CD8-positive, alpha-beta memory T cell (primary cell): Measurements from ENCODE around the gene IZUMO2. TPM values are rescaled to one million over a fixed set of nuclear protein-coding genes. Genes with fewer than 3 reads are reported as not detected.

ENCODE experiments used
- CTCF ChIA-PET: fragments of 350-600 bp; sonication (Branson Sonifier 250); formaldehyde crosslinking; loops from one replicate; lab custom pipeline; 2021; ENCODE audit warnings: antibody characterized with exemption; lab: Charles Lee
- POLR2A ChIA-PET: fragments of 350-600 bp; sonication (Branson Sonifier 250); formaldehyde crosslinking; loops from one replicate; lab custom pipeline; 2021; ENCODE audit warnings: antibody characterized with exemption; lab: Charles Lee
- DNase-seq, 5 donors: peaks; one replicate each; pipeline versions ENCODE4 v3.0.0 to v3.0.0-alpha.2; 2020 to 2022; ENCODE audit warnings: mixed read lengths in 1 of 5
- H3K27ac ChIP-seq: one replicate; pipeline ENCODE4 v1.7.0; 2013; ENCODE audit warnings: low read depth, mild to moderate bottlenecking, low read length, moderate library complexity
- H3K27me3 ChIP-seq: 2 replicates; pipeline ENCODE4 v1.7.0; 2013; ENCODE audit warnings: low read length, mild to moderate bottlenecking; ENCODE audit not compliant: insufficient read depth, poor library complexity, severe bottlenecking
- H3K36me3 ChIP-seq: 2 replicates; pipeline ENCODE4 v1.7.0; 2013; ENCODE audit warnings: mild to moderate bottlenecking, low read length, moderate library complexity; ENCODE audit not compliant: insufficient read depth
- H3K4me1 ChIP-seq: 2 replicates; pipeline ENCODE4 v1.7.0; 2013; ENCODE audit warnings: mild to moderate bottlenecking, low read length, moderate library complexity; ENCODE audit not compliant: insufficient read depth
- H3K4me3 ChIP-seq: 2 replicates; pipeline ENCODE4 v1.7.0; 2013; ENCODE audit warnings: mild to moderate bottlenecking, low read length
- H3K9me3 ChIP-seq: 2 replicates; pipeline ENCODE4 v1.7.0; 2013; ENCODE audit warnings: mild to moderate bottlenecking, low read length
- H3K27ac Mint-ChIP-seq, 8 donors: one replicate each; pipeline ENCODE4 v1.8.0; 2020 to 2021; ENCODE audit warnings: mixed read lengths in 8 of 8, mild to moderate bottlenecking in 6 of 8, inconsistent platforms in 3 of 8, moderate library complexity in 3 of 8
- H3K27me3 Mint-ChIP-seq, 2 donors: one replicate each; pipeline ENCODE4 v1.8.0; 2020 to 2021; ENCODE audit warnings: mixed read lengths in 2 of 2, mild to moderate bottlenecking in 1 of 2, moderate library complexity in 1 of 2
- H3K36me3 Mint-ChIP-seq, 3 donors: one replicate each; pipeline ENCODE4 v1.8.0; 2020 to 2021; ENCODE audit warnings: mixed read lengths in 3 of 3, inconsistent platforms in 1 of 3, mild to moderate bottlenecking in 1 of 3
- H3K4me1 Mint-ChIP-seq, 3 donors: one replicate each; pipeline ENCODE4 v1.8.0; 2020 to 2021; ENCODE audit warnings: mixed read lengths in 3 of 3, inconsistent platforms in 1 of 3, mild to moderate bottlenecking in 1 of 3
- H3K4me3 Mint-ChIP-seq, 7 donors: one replicate each; pipeline ENCODE4 v1.8.0; 2020 to 2021; ENCODE audit warnings: mixed read lengths in 7 of 7, mild to moderate bottlenecking in 6 of 7, moderate library complexity in 4 of 7, inconsistent platforms in 2 of 7
- H3K9me3 Mint-ChIP-seq, 5 donors: one replicate each; pipeline ENCODE4 v1.8.0; 2020 to 2022; ENCODE audit warnings: mixed read lengths in 5 of 5, mild to moderate bottlenecking in 3 of 5, moderate library complexity in 2 of 5, inconsistent platforms in 1 of 5
- polyA plus RNA-seq: library from polyadenylated mRNA; unstranded; fragments of 300-500 nt; fragmentation: Illumina TruSeq; gene quantifications from one replicate; pipeline ENCODE4 v1.2.3, GENCODE V29; 2021
- total RNA-seq, 2 experiments: library from RNA; stranded (reverse); gene quantifications; one replicate each; pipeline ENCODE4 v1.2.3, GENCODE V29; 2021

The IZUMO2 gene
- total and polyA plus RNA-seq, 3 experiments from 2014 or later = not detected

DNA sequence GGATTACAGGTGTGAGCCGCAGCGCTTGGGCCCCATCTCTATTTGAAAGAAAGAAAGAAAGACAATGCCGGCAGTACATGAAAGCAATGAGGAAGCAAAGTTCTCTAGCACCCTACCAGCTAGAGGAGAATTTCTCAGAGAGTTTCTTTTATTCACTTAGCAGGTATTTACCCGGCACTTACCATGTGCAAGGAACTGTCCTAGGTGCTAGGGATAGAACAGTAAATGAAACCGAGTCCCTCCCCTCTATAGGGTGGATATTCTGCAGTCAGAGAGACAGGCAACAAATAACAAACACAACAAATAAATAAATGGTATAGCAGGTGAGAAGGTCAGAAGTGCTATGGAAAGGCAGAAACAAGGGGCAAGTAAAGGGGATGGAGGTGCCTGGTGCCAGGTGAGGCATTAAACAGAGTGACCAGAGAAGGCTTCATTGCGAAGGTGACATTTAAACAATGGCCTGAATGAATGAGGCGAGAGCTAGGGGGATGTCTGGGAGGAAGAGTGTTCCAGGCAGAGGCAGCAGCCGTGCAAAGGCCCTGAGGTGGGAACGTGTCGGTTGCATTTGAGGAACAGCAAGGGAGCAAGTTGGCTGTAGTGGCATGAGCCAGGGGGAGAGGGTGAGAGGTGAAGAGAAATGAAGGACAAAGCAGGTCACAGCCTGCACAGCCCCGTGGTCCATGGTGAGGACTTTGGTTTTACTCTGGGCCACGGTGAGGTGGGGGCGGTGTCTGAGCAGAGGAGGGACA lies 29.6 kb upstream of the IZUMO2 start:
- no peak overlapping the region for H3K4me3 ChIP-seq
- Mint-ChIP-seq H3K4me3 (no peak overlapping the region), H3K36me3 (peaks cover 0 to 6% (median 2%) of the 10 kb centered on the region in 3 donors), H3K27ac (no peak overlapping the region), H3K4me1 (no peaks in the 10 kb centered on the region), H3K27me3 (peaks cover 25 to 42% of the 10 kb centered on the region in 2 donors), H3K9me3 (peaks cover 0 to 3% (median 2%) of the 10 kb centered on the region in 5 donors)
- no peaks in the 10 kb centered on the region for H3K9me3 ChIP-seq
- H3K27me3 ChIP-seq = no peaks in the 10 kb centered on the region
- no peak for DNase-seq
- H3K4me1 ChIP-seq = no peaks in the 10 kb centered on the region
- ChIA-PET POLR2A (no interaction called here), CTCF (no interaction called here)
- H3K27ac ChIP-seq = no peak overlapping the region
- H3K36me3 ChIP-seq = no peaks in the 10 kb centered on the region

DNA sequence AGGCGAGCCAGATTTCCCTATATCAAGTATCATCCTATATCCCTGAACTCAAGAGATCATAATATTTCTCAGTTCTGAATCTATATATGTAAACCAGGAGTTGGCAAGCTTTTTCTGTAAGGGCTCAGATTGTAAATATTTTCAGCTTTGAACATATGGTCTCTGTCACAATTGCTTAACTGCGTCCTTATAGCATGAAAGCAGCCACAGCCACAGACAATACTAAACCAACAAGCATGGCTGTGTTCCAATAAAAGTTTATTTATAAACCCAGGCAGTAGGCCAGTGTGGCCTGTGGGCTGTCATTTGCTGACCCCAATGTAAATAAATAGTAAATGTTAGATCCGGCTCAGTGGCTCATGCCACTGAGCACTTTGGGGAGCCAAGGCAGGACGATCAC lies 28.1 kb upstream of the IZUMO2 start:
- POLR2A ChIA-PET = no interaction called here
- Histone ChIP-seq H3K9me3 (no peaks in the 10 kb centered on the region), H3K4me1 (no peaks in the 10 kb centered on the region), H3K27ac (no peak overlapping the region), H3K4me3 (no peak overlapping the region), H3K27me3 (no peaks in the 10 kb centered on the region), H3K36me3 (no peaks in the 10 kb centered on the region)
- DNase-seq = no peak
- Mint-ChIP-seq H3K4me1 (no peaks in the 10 kb centered on the region), H3K27ac (no peak overlapping the region), H3K9me3 (peaks cover 0 to 5% (median 0%) of the 10 kb centered on the region in 5 donors), H3K4me3 (no peak overlapping the region), H3K27me3 (peaks cover 24 to 31% of the 10 kb centered on the region in 2 donors), H3K36me3 (peaks cover 0 to 6% (median 2%) of the 10 kb centered on the region in 3 donors)
- CTCF ChIA-PET = no interaction called here

DNA sequence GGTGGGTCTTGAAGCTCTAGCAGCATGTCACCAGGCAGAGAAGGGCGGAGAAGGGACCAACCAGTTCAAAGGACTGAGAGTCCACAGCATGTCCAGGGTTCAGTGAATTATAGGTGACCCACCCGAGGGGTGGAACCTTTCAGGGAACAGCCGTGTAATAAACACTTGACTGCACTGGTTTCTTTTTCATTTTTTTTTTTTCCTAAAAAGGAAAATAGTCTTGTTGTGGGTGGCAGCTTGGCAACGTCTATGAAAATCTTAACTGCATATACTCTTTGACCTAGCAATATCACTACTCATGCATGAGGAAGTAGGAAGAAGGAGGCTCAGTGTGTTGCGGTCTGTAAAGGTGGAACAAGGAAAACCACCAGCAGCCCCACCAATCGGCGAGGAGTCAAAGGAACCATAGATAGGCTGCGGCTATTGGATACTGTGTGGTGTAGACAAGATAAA lies 27.4 kb upstream of the IZUMO2 start:
- Histone ChIP-seq H3K9me3 (no peaks in the 10 kb centered on the region), H3K4me3 (no peak overlapping the region), H3K4me1 (no peaks in the 10 kb centered on the region), H3K27me3 (no peaks in the 10 kb centered on the region), H3K27ac (no peak overlapping the region), H3K36me3 (no peaks in the 10 kb centered on the region)
- CTCF ChIA-PET = no interaction called here
- Mint-ChIP-seq H3K4me1 (no peaks in the 10 kb centered on the region), H3K9me3 (peaks cover 0 to 5% (median 0%) of the 10 kb centered on the region in 5 donors), H3K4me3 (no peak overlapping the region), H3K27me3 (peaks cover 20 to 24% of the 10 kb centered on the region in 2 donors), H3K36me3 (peaks cover 0 to 6% (median 2%) of the 10 kb centered on the region in 3 donors), H3K27ac (no peak overlapping the region)
- no peak for DNase-seq
- POLR2A ChIA-PET = no interaction called here

DNA sequence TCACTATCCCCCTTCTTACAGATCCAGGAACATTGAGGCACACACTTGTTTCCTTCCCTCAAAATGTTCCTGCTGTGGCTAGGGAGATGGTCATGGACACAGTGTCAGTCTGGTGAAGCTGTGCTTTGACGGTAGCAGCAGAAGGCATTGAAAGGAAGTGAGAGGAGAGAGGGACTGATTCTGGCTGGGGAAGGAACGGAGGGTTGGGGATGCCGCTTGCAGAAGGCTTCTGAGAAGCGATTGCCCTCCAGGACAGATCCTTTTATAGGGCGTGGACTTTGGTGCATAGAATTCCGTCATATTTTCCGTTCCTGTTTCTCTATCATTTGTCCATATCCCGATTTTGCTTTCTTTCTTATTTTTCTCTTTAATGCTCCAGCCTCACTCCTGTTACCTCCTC lies 26.2 kb upstream of the IZUMO2 start:
- ChIA-PET POLR2A (no interaction called here), CTCF (no interaction called here)
- no peak overlapping the region for H3K4me3 ChIP-seq
- no peak overlapping the region for H3K27ac ChIP-seq
- no peak overlapping the region for H3K4me3 Mint-ChIP-seq
- H3K9me3 ChIP-seq = no peaks in the 10 kb centered on the region
- no peak overlapping the region for H3K27ac Mint-ChIP-seq
- H3K27me3 ChIP-seq = no peaks in the 10 kb centered on the region
- H3K4me1 Mint-ChIP-seq = no peaks in the 10 kb centered on the region
- peaks cover 0 to 5% (median 0%) of the 10 kb centered on the region in 5 donors for H3K9me3 Mint-ChIP-seq
- H3K36me3 ChIP-seq = no peaks in the 10 kb centered on the region
- peaks cover 18 to 21% of the 10 kb centered on the region in 2 donors for H3K27me3 Mint-ChIP-seq
- DNase-seq = no peak
- H3K36me3 Mint-ChIP-seq = peaks cover 0 to 6% (median 2%) of the 10 kb centered on the region in 3 donors
- H3K4me1 ChIP-seq = no peaks in the 10 kb centered on the region

DNA sequence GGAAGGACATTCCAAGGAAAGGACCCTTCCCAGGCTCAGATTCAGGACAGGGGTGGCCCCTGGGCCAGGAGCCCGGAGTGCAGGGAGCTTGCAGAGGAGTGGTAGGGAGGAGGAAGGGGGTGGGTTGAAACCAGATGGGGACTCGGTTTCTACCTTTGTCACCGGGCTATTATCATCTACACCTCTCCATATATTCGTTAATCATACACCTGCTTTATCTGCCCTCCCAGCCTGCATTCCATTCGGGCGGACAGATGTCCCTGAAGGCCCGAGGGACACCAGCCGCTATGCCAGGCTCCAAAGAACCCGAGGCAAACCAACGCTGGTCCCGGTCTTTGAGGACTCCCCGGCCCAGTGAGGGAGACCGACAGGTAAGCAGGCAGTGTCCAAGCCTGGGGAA lies 24.9 kb upstream of the IZUMO2 start:
- H3K27me3 ChIP-seq = no peaks in the 10 kb centered on the region
- Mint-ChIP-seq H3K9me3 (peaks cover 0 to 5% (median 0%) of the 10 kb centered on the region in 5 donors), H3K27me3 (peaks cover 13 to 18% of the 10 kb centered on the region in 2 donors), H3K4me1 (no peaks in the 10 kb centered on the region), H3K4me3 (no peak overlapping the region), H3K27ac (peak overlapping the region in 1 of 8 donors; percentile 31), H3K36me3 (peaks cover 0 to 2% (median 2%) of the 10 kb centered on the region in 3 donors)
- CTCF ChIA-PET = no interaction called here
- no peaks in the 10 kb centered on the region for H3K9me3 ChIP-seq
- no peak for DNase-seq
- no peak overlapping the region for H3K27ac ChIP-seq
- H3K4me1 ChIP-seq = no peaks in the 10 kb centered on the region
- H3K36me3 ChIP-seq = no peaks in the 10 kb centered on the region
- POLR2A ChIA-PET = no interaction called here
- no peak overlapping the region for H3K4me3 ChIP-seq

DNA sequence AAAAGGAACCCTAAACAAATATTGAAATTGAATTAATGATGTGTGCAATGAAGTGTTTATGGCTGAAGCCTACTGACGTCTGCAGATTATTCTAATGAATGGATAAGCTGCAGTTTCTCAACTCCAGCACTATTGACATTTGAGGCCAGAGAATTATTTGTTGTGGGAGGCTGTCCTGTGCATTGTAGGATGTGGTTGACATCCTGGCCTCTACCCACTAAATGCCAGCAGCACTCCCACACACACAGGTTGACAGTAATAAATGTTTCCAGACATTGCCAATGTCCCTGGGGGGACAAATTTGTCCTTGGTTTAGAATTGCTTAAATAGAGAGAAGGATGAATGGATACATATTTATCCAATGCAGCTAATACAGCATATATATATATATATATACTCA lies 21.1 kb upstream of the IZUMO2 start:
- DNase-seq = no peak
- Histone ChIP-seq H3K27me3 (no peaks in the 10 kb centered on the region), H3K9me3 (no peaks in the 10 kb centered on the region), H3K4me3 (no peak overlapping the region), H3K27ac (no peak overlapping the region), H3K4me1 (no peaks in the 10 kb centered on the region), H3K36me3 (no peaks in the 10 kb centered on the region)
- H3K4me1 Mint-ChIP-seq = no peaks in the 10 kb centered on the region
- CTCF ChIA-PET = no interaction called here
- H3K36me3 Mint-ChIP-seq = no peaks in the 10 kb centered on the region
- POLR2A ChIA-PET = no interaction called here
- H3K9me3 Mint-ChIP-seq = peaks cover 0 to 5% (median 0%) of the 10 kb centered on the region in 5 donors
- H3K27ac Mint-ChIP-seq = no peak overlapping the region
- peaks cover 5 to 9% of the 10 kb centered on the region in 2 donors for H3K27me3 Mint-ChIP-seq
- no peak overlapping the region for H3K4me3 Mint-ChIP-seq

DNA sequence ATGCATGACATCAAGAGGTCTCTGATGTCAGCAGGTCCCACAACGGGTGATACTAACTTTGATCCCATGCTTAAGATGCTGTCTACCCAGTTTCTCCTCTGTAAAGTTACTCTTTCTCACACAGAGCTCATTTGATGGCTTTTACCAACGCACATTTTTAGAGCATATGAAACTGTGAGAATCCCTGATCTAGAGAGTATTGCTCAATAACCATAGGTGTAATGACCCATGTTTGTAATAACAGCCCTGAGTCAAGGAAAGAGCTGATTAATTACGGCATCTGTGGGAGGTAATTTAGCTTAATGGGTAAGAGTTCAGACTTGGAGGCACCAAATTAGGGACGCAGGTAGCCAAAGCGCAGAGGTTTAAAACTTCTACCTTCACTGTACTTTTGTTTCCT lies 18.0 kb upstream of the IZUMO2 start:
- Histone ChIP-seq H3K36me3 (no peaks in the 10 kb centered on the region), H3K4me1 (no peaks in the 10 kb centered on the region), H3K27ac (no peak overlapping the region), H3K9me3 (no peaks in the 10 kb centered on the region), H3K27me3 (no peaks in the 10 kb centered on the region), H3K4me3 (no peak overlapping the region)
- DNase-seq = no peak
- no peaks in the 10 kb centered on the region for H3K4me1 Mint-ChIP-seq
- no peak overlapping the region for H3K4me3 Mint-ChIP-seq
- H3K9me3 Mint-ChIP-seq = peaks cover 0 to 6% (median 0%) of the 10 kb centered on the region in 5 donors
- H3K27me3 Mint-ChIP-seq = peaks cover 4 to 13% of the 10 kb centered on the region in 2 donors
- POLR2A ChIA-PET = no interaction called here
- H3K36me3 Mint-ChIP-seq = no peaks in the 10 kb centered on the region
- no peak overlapping the region for H3K27ac Mint-ChIP-seq
- CTCF ChIA-PET = no interaction called here

DNA sequence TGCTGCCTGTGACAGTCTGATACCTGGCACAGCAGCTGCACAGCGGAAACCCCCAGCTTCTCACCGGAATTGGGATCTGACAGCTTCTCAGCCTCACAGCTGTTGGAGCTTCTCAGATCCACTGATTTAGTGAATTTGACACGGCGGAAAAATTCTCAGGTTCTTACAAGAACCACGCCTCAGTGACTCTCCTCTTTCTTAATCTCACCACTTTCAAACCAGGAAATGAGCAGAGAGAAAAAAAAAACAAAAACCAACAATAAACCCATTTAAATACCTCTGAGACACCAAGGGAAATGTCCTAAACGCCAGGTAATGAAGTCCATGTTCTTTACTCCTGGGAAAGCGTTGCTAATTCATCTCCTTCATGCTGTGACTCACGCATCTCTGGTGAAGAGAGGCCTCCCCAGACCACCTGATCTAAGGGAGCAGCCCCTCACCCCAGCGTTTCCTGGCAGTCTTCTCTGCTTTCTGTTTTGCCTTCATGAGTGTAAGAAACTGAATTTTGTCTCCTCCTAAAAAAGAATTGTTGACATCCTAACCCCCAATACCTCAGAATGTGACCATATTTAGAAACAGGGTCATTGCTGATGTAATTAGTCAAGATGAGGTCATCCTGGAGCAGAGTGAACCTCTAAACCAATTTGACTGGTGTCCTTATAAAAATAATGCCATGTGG lies 15.9 kb upstream of the IZUMO2 start:
- peak overlapping the region in 1 of 7 donors; percentile 43 for H3K4me3 Mint-ChIP-seq
- H3K4me1 Mint-ChIP-seq = no peaks in the 10 kb centered on the region
- Histone ChIP-seq H3K4me1 (no peaks in the 10 kb centered on the region), H3K27ac (no peak overlapping the region), H3K4me3 (no peak overlapping the region), H3K9me3 (no peaks in the 10 kb centered on the region), H3K36me3 (no peaks in the 10 kb centered on the region), H3K27me3 (no peaks in the 10 kb centered on the region)
- H3K27me3 Mint-ChIP-seq = peaks cover 4 to 20% of the 10 kb centered on the region in 2 donors
- ChIA-PET POLR2A (no interaction called here), CTCF (no interaction called here)
- DNase-seq = no peak
- H3K9me3 Mint-ChIP-seq = peaks cover 0 to 6% (median 0%) of the 10 kb centered on the region in 5 donors
- H3K36me3 Mint-ChIP-seq = no peaks in the 10 kb centered on the region
- H3K27ac Mint-ChIP-seq = peak overlapping the region in 1 of 8 donors; percentile 8
